ENCODE measurements around the gene ACSS1. TPM values are rescaled to one million over a fixed set of nuclear protein-coding genes. Genes with fewer than 3 reads are reported as not detected.

The ACSS1 gene
- total and polyA plus RNA-seq, 2 of the 8 experiments (the other 6 are each of a cell fraction or from before 2014, with no cell fraction given) = 2.6 to 3.4 TPM

DNA sequence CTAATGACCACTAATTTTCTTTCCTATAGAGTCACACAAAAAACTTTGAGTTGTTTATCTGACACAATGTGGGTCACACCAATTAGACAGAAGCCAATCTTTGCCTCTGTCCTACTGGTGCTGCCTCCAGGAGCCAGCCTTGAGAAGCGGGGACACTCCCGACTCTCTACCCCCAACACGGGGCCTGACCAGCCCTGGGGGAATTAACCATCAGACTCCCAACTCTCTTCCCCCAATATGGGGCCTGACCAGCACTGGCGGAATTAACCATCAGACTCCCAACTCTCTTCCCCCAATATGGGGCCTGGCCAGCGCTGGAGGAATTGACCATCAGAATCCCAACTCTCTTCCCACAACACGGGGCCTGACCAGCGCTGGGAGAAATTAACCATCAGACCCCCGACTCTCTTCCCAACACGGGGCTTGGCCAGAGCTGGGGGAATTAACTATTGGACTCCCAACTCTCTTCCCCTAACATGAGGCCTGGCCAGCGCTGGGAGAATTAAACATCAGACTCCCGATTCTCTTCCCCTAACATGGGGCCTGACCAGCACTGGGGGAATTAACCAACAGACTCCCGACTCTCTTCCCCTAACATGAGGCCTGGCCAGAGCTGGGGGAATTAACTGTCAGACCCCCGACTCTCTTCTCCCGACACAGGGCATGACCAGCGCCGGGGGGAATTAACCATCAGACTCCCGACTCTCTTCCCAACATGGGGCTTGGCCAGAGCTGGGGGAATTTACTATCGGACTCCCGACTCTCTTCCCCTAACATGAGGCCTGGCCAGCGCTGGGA is 96.4 kb downstream of the ACSS1 start:
- Histone ChIP-seq H3K23me2 (ENCODE audit: low read depth, low read length) (no peaks in the 10 kb centered on the region), H3K4me3 (ENCODE audit: extremely low read depth in 1 of 4, insufficient read depth in 2 of 4, low read depth in 3 of 4, low read length in 4 of 4) (no peak overlapping the region), H3K79me2 (ENCODE audit: control insufficient read depth in 1 of 2, insufficient read depth in 2 of 2, low read length in 2 of 2) (no peaks in the 10 kb centered on the region), H4K5ac (ENCODE audit: insufficient read length, low read depth, low read length) (no peak overlapping the region), H3K27me3 (replicated peaks in 1 of 4; ENCODE audit: control insufficient read depth in 3 of 4, extremely low read depth in 1 of 4, insufficient read depth in 3 of 4, low read length in 3 of 4) (no peaks in the 10 kb centered on the region), H2AFZ (ENCODE audit: low read length) (no peak overlapping the region), H3K18ac (ENCODE audit: extremely low read depth, low read length) (no peak overlapping the region), H3K9ac (replicated peaks in 1 of 4; ENCODE audit: extremely low read depth in 1 of 4, low read depth in 3 of 4, low read length in 3 of 4) (no peak overlapping the region), H2BK20ac (ENCODE audit: low read length) (no peak overlapping the region), H3K14ac (ENCODE audit: insufficient read length) (no peak overlapping the region), H2AK5ac (ENCODE audit: low read depth, low read length) (no peak overlapping the region), H3K4me2 (ENCODE audit: insufficient read depth in 1 of 2, low read depth in 2 of 2, low read length in 2 of 2) (no peak overlapping the region), H3K36me3 (ENCODE audit: control insufficient read depth in 2 of 4, insufficient read depth in 4 of 4, low read length in 3 of 4) (peaks cover 0 to 20% (median 9%) of the 10 kb centered on the region in 4 experiments; a peak in 5 of 8 replicates), H2BK12ac (ENCODE audit: low read depth, low read length) (no peak overlapping the region), H2BK15ac (ENCODE audit: low read length) (no peak overlapping the region), H3K4me1 (replicated peaks in 1 of 4; ENCODE audit: control insufficient read depth in 3 of 4, insufficient read depth in 4 of 4, low read length in 3 of 4) (no peaks in the 10 kb centered on the region), H4K91ac (replicated peaks; ENCODE audit: insufficient read length, low read length) (no peak overlapping the region), H3K56ac (replicated peaks; ENCODE audit: insufficient read length, low read depth, low read length) (no peak overlapping the region), H3K27ac (ENCODE audit: low read depth, low read length) (no peak overlapping the region), H4K20me1 (replicated peaks in 1 of 2; ENCODE audit: control insufficient read depth in 1 of 2, insufficient read depth in 2 of 2, low read length in 2 of 2) (peaks cover 0 to 8% of the 10 kb centered on the region in 2 experiments), H3K23ac (ENCODE audit: insufficient read length) (no peak overlapping the region), H3K9me3 (ENCODE audit: insufficient read depth in 2 of 2, low read depth in 1 of 2, low read length in 1 of 2) (no peaks in the 10 kb centered on the region), H3K4ac (replicated peaks; ENCODE audit: insufficient read length, low read depth, low read length) (no peak overlapping the region), H4K8ac (ENCODE audit: extremely low read depth, insufficient read depth, low read length) (no peak overlapping the region), H3K79me1 (ENCODE audit: low read depth, low read length) (no peaks in the 10 kb centered on the region), H2BK120ac (replicated peaks; ENCODE audit: low read depth, low read length) (no peak overlapping the region), H2BK5ac (ENCODE audit: low read depth, low read length) (no peak overlapping the region)
- FAIRE-seq = no peak
- 84% methylated on average over 20 of the region's 20 CpGs; no CpG with 5 or more reads in 1 of the 2 experiments for WGBS, 2 experiments (ENCODE audit: extremely low coverage in 1 of 2, insufficient coverage in 1 of 2, insufficient read length in 1 of 2, insufficient replicate concordance in 2 of 2, low coverage in 1 of 2, low lambda C conversion rate in 2 of 2, missing lambda C conversion rate in 1 of 2)
- CTCF ChIA-PET (ENCODE audit: partially characterized antibody) = interaction anchor here (0.9 to 1.6 kb wide), 6 partner anchors 9 to 285 kb away, joined by 3 to 6 read pairs (median 3); no protein-coding TSS in a partner anchor
- POLR2A ChIA-PET (ENCODE audit: partially characterized antibody) = no interaction called here
- DNase-seq (ENCODE audit: low read depth in 1 of 2, low spot score in 2 of 2) = no peak
- no peak for TF ChIP-seq SRF (IDR thresholded peaks at IDR 0.05; ENCODE audit: low read depth, low read length)
- no peak for TF ChIP-seq ZNF274 (IDR thresholded peaks at IDR 0.05; ENCODE audit: borderline replicate concordance, extremely low read depth, low read length)
- no peak for TF ChIP-seq RBBP5 (IDR thresholded peaks at IDR 0.05; ENCODE audit: borderline replicate concordance, low read depth, low read length)
- no peak for TF ChIP-seq HDAC2 (IDR thresholded peaks at IDR 0.05; ENCODE audit: borderline replicate concordance in 1 of 2, low read depth in 2 of 2, low read length in 2 of 2)
- TF ChIP-seq FOSL1 (IDR thresholded peaks at IDR 0.05; ENCODE audit: insufficient read depth, low read depth, low read length) = no peak
- TF ChIP-seq TAF1 (IDR thresholded peaks at IDR 0.05; ENCODE audit: low read depth, low read length) = no peak
- no peak for TF ChIP-seq SIRT6 (IDR thresholded peaks at IDR 0.05; ENCODE audit: low read length)
- no peak for TF ChIP-seq SIX5 (IDR thresholded peaks at IDR 0.05; ENCODE audit: low read depth, low read length)
- TF ChIP-seq ASH2L (IDR thresholded peaks at IDR 0.05; ENCODE audit: low read length) = no peak
- TF ChIP-seq SP2 (IDR thresholded peaks at IDR 0.05; ENCODE audit: low read length) = no peak
- no peak for TF ChIP-seq RNF2 (IDR thresholded peaks at IDR 0.05; ENCODE audit: borderline replicate concordance, low read depth, low read length, missing control alignments, poor library complexity, severe bottlenecking)
- TF ChIP-seq RFX5 (IDR thresholded peaks at IDR 0.05; ENCODE audit: borderline replicate concordance, low read depth, low read length) = no peak
- no peak for TF ChIP-seq SUZ12 (IDR thresholded peaks at IDR 0.05; ENCODE audit: low read length)
